ENCODE results near the gene COP1.

COP1 gene

GRCh38 chr1:175901076-175901836 is 305.8 kb downstream of the COP1 start:
- Histone ChIP-seq H4K20me1 (ENCODE audit: insufficient read depth, low read length) (no peaks in the 10 kb centered on the region), H3K9me3 (ENCODE audit: insufficient read depth, low read length, severe bottlenecking) (no peaks in the 10 kb centered on the region), H3K4me3 (ENCODE audit: low read depth in 1 of 2, low read length in 2 of 2) (no peak overlapping the region), H3K27me3 (ENCODE audit: insufficient read depth, low read length, poor library complexity) (no peaks in the 10 kb centered on the region), H3K79me2 (ENCODE audit: insufficient read depth, low read length) (no peaks in the 10 kb centered on the region), H3K4me2 (ENCODE audit: insufficient read depth, low read length) (no peak overlapping the region), H3K27ac (ENCODE audit: low read length) (no peak overlapping the region), H3K9ac (ENCODE audit: low read depth, low read length) (no peak overlapping the region), H3K36me3 (ENCODE audit: insufficient read depth, low read length) (no peaks in the 10 kb centered on the region), H2AFZ (ENCODE audit: low read depth, low read length) (no peak overlapping the region), H3K4me1 (ENCODE audit: insufficient read depth, low read length) (no peaks in the 10 kb centered on the region)
- no peak for TF ChIP-seq EZH2 (IDR thresholded peaks at IDR 0.05; ENCODE audit: borderline replicate concordance, low read depth, low read length, severe bottlenecking)
- TF ChIP-seq, protein P1, sequence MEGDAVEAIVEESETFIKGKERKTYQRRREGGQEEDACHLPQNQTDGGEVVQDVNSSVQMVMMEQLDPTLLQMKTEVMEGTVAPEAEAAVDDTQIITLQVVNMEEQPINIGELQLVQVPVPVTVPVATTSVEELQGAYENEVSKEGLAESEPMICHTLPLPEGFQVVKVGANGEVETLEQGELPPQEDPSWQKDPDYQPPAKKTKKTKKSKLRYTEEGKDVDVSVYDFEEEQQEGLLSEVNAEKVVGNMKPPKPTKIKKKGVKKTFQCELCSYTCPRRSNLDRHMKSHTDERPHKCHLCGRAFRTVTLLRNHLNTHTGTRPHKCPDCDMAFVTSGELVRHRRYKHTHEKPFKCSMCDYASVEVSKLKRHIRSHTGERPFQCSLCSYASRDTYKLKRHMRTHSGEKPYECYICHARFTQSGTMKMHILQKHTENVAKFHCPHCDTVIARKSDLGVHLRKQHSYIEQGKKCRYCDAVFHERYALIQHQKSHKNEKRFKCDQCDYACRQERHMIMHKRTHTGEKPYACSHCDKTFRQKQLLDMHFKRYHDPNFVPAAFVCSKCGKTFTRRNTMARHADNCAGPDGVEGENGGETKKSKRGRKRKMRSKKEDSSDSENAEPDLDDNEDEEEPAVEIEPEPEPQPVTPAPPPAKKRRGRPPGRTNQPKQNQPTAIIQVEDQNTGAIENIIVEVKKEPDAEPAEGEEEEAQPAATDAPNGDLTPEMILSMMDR (IDR thresholded peaks at IDR 0.05; ENCODE audit: borderline replicate concordance, extremely low read depth, low read length, poor library complexity, severe bottlenecking) = no peak
- no peak for DNase-seq
- ATAC-seq (ENCODE audit: insufficient read depth, low read depth) = no peak

- Histone ChIP-seq H3K36me3 (ENCODE audit: insufficient read depth, low read length) (no peaks in the 10 kb centered on the region), H3K27ac (ENCODE audit: low read length) (no peak overlapping the region), H3K4me2 (ENCODE audit: insufficient read depth, low read length) (no peak overlapping the region), H3K27me3 (ENCODE audit: insufficient read depth, low read length, poor library complexity) (no peaks in the 10 kb centered on the region), H3K9me3 (ENCODE audit: insufficient read depth, low read length, severe bottlenecking) (peaks cover 2% of the 10 kb centered on the region), H3K4me3 (ENCODE audit: low read depth in 1 of 2, low read length in 2 of 2) (no peak overlapping the region), H3K79me2 (ENCODE audit: insufficient read depth, low read length) (no peaks in the 10 kb centered on the region), H2AFZ (ENCODE audit: low read depth, low read length) (no peak overlapping the region), H4K20me1 (ENCODE audit: insufficient read depth, low read length) (no peaks in the 10 kb centered on the region), H3K4me1 (ENCODE audit: insufficient read depth, low read length) (no peaks in the 10 kb centered on the region), H3K9ac (ENCODE audit: low read depth, low read length) (no peak overlapping the region)
- no peak for ATAC-seq (ENCODE audit: insufficient read depth, low read depth)
- TF ChIP-seq, protein P1 (IDR thresholded peaks at IDR 0.05; ENCODE audit: borderline replicate concordance, extremely low read depth, low read length, poor library complexity, severe bottlenecking) = no peak
- no peak for TF ChIP-seq EZH2 (IDR thresholded peaks at IDR 0.05; ENCODE audit: borderline replicate concordance, low read depth, low read length, severe bottlenecking)
- no peak for DNase-seq
Measured at GRCh38 chr1:175900171-175900570, 306.9 kb downstream of the COP1 start.

GRCh38 chr1:175895966-175896365 is 311.1 kb downstream of the COP1 start:
- Histone ChIP-seq H2AFZ (ENCODE audit: low read depth, low read length) (no peak overlapping the region), H3K36me3 (ENCODE audit: insufficient read depth, low read length) (no peaks in the 10 kb centered on the region), H3K27ac (ENCODE audit: low read length) (no peak overlapping the region), H3K9ac (ENCODE audit: low read depth, low read length) (no peak overlapping the region), H3K4me2 (ENCODE audit: insufficient read depth, low read length) (no peak overlapping the region), H3K79me2 (ENCODE audit: insufficient read depth, low read length) (no peaks in the 10 kb centered on the region), H3K27me3 (ENCODE audit: insufficient read depth, low read length, poor library complexity) (no peaks in the 10 kb centered on the region), H3K4me1 (ENCODE audit: insufficient read depth, low read length) (no peaks in the 10 kb centered on the region), H3K9me3 (ENCODE audit: insufficient read depth, low read length, severe bottlenecking) (peaks cover 4% of the 10 kb centered on the region), H4K20me1 (ENCODE audit: insufficient read depth, low read length) (no peaks in the 10 kb centered on the region), H3K4me3 (ENCODE audit: low read depth in 1 of 2, low read length in 2 of 2) (no peak overlapping the region)
- DNase-seq (no peak), ATAC-seq (ENCODE audit: insufficient read depth, low read depth) (no peak)
- TF ChIP-seq, protein P1 (IDR thresholded peaks at IDR 0.05; ENCODE audit: borderline replicate concordance, extremely low read depth, low read length, poor library complexity, severe bottlenecking) = no peak
- TF ChIP-seq EZH2 (IDR thresholded peaks at IDR 0.05; ENCODE audit: borderline replicate concordance, low read depth, low read length, severe bottlenecking) = no peak
